ENCODE measurements around the gene PGAP1.

DNA sequence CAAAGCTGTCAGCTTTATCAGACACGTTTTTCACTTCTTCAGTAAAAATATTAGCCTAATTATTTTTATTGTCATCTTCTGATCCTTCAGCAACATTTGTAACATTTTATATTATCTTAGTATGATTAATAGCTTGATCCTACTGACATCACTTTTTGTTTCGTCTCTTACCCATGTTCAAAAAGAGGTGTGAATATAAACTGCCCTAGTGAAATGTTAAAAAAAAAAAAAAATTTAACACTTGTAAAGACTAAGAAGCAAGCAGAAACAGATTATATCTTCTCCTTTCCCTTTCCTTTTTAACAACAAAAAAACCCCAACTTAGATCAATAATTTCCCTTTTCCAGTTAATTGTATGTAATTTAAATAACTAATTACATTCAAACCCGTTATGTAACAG is 81.1 kb downstream of the PGAP1 start:
- TF ChIP-seq, protein P1, sequence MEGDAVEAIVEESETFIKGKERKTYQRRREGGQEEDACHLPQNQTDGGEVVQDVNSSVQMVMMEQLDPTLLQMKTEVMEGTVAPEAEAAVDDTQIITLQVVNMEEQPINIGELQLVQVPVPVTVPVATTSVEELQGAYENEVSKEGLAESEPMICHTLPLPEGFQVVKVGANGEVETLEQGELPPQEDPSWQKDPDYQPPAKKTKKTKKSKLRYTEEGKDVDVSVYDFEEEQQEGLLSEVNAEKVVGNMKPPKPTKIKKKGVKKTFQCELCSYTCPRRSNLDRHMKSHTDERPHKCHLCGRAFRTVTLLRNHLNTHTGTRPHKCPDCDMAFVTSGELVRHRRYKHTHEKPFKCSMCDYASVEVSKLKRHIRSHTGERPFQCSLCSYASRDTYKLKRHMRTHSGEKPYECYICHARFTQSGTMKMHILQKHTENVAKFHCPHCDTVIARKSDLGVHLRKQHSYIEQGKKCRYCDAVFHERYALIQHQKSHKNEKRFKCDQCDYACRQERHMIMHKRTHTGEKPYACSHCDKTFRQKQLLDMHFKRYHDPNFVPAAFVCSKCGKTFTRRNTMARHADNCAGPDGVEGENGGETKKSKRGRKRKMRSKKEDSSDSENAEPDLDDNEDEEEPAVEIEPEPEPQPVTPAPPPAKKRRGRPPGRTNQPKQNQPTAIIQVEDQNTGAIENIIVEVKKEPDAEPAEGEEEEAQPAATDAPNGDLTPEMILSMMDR (conservative IDR thresholded peaks at IDR 0.05): no peak
- no peak for TF ChIP-seq ZFX (IDR thresholded peaks at IDR 0.05)

Data from C4-2B (cell line).